HEK293 (cell line): Measurements from ENCODE around the gene FBXL13.

Experiments
- CTCF ChIA-PET: fragments of 350-600 bp; formaldehyde crosslinking; extraction: SDS; loops from one replicate; lab custom pipeline; 2021; ENCODE audit warnings: antibody characterized with exemption; lab: Yijun Ruan, JAX
- POLR2A ChIA-PET: fragments of 300-600 bp; formaldehyde crosslinking; extraction: SDS; loops from one replicate; lab custom pipeline; 2020; ENCODE audit warnings: antibody characterized with exemption, inconsistent platforms; lab: Yijun Ruan, JAX
- H3K27ac ChIP-seq: fragments of 200-500 bp; sonication (Bioruptor generic); 2 replicates; pipeline ENCODE4 v1.5.1; 2014; ENCODE audit warnings: low read depth, low read length, control low read depth, inconsistent platforms; ENCODE audit errors: extremely low read depth
- H3K36me3 ChIP-seq, 2 experiments: fragments of 200-500 bp in 1 of 2; sonication (Bioruptor generic) in 1 of 2; 1 replicate in 1 of 2; 2 replicates in 1 of 2; pipeline ENCODE4 v1.5.1; 2014 to 2017; ENCODE audit warnings: inconsistent platforms in 2 of 2, low read length in 2 of 2; ENCODE audit not compliant: control insufficient read depth in 2 of 2, insufficient read depth in 1 of 2
- H3K4me1 ChIP-seq: fragments of 200-500 bp; sonication (Bioruptor generic); 2 replicates; pipeline ENCODE4 v1.5.1; 2014; ENCODE audit warnings: mild to moderate bottlenecking, low read length, inconsistent platforms; ENCODE audit not compliant: control insufficient read depth, insufficient read depth
- H3K4me3 ChIP-seq: 2 replicates; pipeline ENCODE4 v1.5.1; 2011; ENCODE audit warnings: low read depth, mild to moderate bottlenecking, control low read depth, low read length, moderate library complexity
- H3K9me3 ChIP-seq: fragments of 200-500 bp; sonication (Bioruptor generic); 2 replicates; pipeline ENCODE4 v1.5.1; 2014; ENCODE audit warnings: low read depth, low read length, inconsistent platforms; ENCODE audit not compliant: control insufficient read depth, insufficient read depth
- BCL11A ChIP-seq: fragments of 450-650 bp; formaldehyde crosslinking; IDR thresholded peaks from 2 replicates; pipeline ENCODE4 v1.5.1; 2016; ENCODE audit warnings: low read depth, missing biosample characterization, missing genetic modification characterization
- BCL11B ChIP-seq: fragments of 450-650 bp; formaldehyde crosslinking; IDR thresholded peaks from 2 replicates; pipeline ENCODE4 v1.5.1; 2016; ENCODE audit warnings: low read depth, missing biosample characterization, missing genetic modification characterization
- KLF10 ChIP-seq: fragments of 450-650 bp; IDR thresholded peaks from 2 replicates; pipeline ENCODE4 v1.5.1; 2018; ENCODE audit warnings: missing biosample characterization, mild to moderate bottlenecking, missing genetic modification characterization
- KLF7 ChIP-seq: fragments of 450-650 bp; formaldehyde crosslinking; IDR thresholded peaks from 2 replicates; pipeline ENCODE4 v1.5.1; 2016; ENCODE audit warnings: missing biosample characterization, missing genetic modification characterization, borderline replicate concordance
- MYNN ChIP-seq: fragments of 450-650 bp; formaldehyde crosslinking; IDR thresholded peaks from 2 replicates; pipeline ENCODE4 v1.5.1; 2016; ENCODE audit warnings: missing biosample characterization, missing genetic modification characterization, borderline replicate concordance
- YY2 ChIP-seq: fragments of 450-650 bp; formaldehyde crosslinking; IDR thresholded peaks from 2 replicates; pipeline ENCODE4 v1.5.1; 2016; ENCODE audit warnings: missing biosample characterization, missing genetic modification characterization
- ZNF155 ChIP-seq: fragments of 450-650 bp; formaldehyde crosslinking; IDR thresholded peaks from 2 replicates; pipeline ENCODE4 v1.5.1; 2016; ENCODE audit warnings: missing biosample characterization, missing genetic modification characterization
- ZNF157 ChIP-seq: fragments of 450-650 bp; formaldehyde crosslinking; IDR thresholded peaks from 2 replicates; pipeline ENCODE4 v1.5.1; 2016; ENCODE audit warnings: missing biosample characterization, missing genetic modification characterization
- ZNF324 ChIP-seq: fragments of 450-650 bp; formaldehyde crosslinking; IDR thresholded peaks from 2 replicates; pipeline ENCODE4 v1.5.1; 2016; ENCODE audit warnings: missing biosample characterization, missing genetic modification characterization
- ZNF473 ChIP-seq: fragments of 450-650 bp; formaldehyde crosslinking; IDR thresholded peaks from 2 replicates; pipeline ENCODE4 v1.5.1; 2017; ENCODE audit warnings: missing biosample characterization, missing genetic modification characterization
- ZNF792 ChIP-seq: fragments of 450-650 bp; formaldehyde crosslinking; IDR thresholded peaks from 2 replicates; pipeline ENCODE4 v1.5.1; 2016; ENCODE audit warnings: missing biosample characterization, missing genetic modification characterization
- ZNF830 ChIP-seq: fragments of 450-650 bp; IDR thresholded peaks from 2 replicates; pipeline ENCODE4 v1.5.0; 2018; ENCODE audit warnings: missing biosample characterization, missing genetic modification characterization, low read depth, mild to moderate bottlenecking, moderate library complexity
- TF ChIP-seq, protein P1 (sequence below): fragments of 450-650 bp; formaldehyde crosslinking; IDR thresholded peaks from 2 replicates; pipeline ENCODE4 v1.5.1; 2016; ENCODE audit warnings: missing biosample characterization, missing genetic modification characterization
- TF ChIP-seq, protein P2 (sequence below): fragments of 450-650 bp; formaldehyde crosslinking; IDR thresholded peaks from 2 replicates; pipeline ENCODE4 v1.5.1; 2016; ENCODE audit warnings: missing biosample characterization, missing genetic modification characterization
- TF ChIP-seq, protein P3 (sequence below): fragments of 450-650 bp; formaldehyde crosslinking; IDR thresholded peaks from 2 replicates; pipeline ENCODE4 v1.5.1; 2016; ENCODE audit warnings: missing biosample characterization, missing genetic modification characterization
- TF ChIP-seq, protein P4 (sequence below): fragments of 450-650 bp; formaldehyde crosslinking; IDR thresholded peaks from 2 replicates; pipeline ENCODE4 v1.5.1; 2017; ENCODE audit warnings: missing biosample characterization, missing genetic modification characterization

Gene FBXL13

DNA sequence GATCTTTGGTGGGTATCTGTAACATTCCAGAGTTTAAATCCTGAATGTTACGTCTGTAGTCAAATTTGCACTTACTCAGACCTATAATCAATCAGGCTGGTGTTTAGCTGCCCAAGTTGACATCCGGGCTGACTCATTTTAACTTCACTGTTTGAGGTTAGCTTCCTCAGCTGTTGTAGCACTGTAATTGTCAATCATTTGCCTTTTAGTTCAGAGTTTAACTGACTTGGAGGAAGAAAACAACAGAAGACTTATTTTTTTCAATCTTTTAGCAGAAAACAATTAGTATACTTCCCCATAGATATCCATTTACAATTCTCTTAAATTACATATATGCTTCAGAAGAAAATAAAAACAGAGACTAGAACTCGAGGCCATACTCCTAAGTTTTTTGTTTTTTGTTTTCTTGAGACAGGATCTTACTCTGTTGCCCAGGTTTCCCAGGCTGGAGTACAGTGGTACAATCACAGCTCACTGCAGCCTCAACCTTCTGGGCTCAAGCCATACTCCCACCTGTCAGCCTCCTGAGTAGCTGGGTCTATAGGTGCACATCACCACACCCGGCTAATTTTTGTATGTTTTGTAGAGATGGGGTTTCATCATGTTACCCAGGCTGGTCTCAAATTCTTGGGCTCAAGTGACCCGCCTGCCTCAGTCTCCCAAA is 200.3 kb downstream of the FBXL13 start:
- Histone ChIP-seq H3K9me3 (no peaks in the 10 kb centered on the region), H3K36me3 (no peaks in the 10 kb centered on the region), H3K27ac (no peak overlapping the region), H3K4me3 (no peak overlapping the region), H3K4me1 (no peaks in the 10 kb centered on the region)
- ChIA-PET CTCF (interaction anchor here (0.7 to 1.3 kb wide), 2 partner anchors 9 to 12 kb away, joined by 3 to 4 read pairs; no protein-coding TSS in a partner anchor), POLR2A (no interaction called here)
- TF ChIP-seq, protein P1, sequence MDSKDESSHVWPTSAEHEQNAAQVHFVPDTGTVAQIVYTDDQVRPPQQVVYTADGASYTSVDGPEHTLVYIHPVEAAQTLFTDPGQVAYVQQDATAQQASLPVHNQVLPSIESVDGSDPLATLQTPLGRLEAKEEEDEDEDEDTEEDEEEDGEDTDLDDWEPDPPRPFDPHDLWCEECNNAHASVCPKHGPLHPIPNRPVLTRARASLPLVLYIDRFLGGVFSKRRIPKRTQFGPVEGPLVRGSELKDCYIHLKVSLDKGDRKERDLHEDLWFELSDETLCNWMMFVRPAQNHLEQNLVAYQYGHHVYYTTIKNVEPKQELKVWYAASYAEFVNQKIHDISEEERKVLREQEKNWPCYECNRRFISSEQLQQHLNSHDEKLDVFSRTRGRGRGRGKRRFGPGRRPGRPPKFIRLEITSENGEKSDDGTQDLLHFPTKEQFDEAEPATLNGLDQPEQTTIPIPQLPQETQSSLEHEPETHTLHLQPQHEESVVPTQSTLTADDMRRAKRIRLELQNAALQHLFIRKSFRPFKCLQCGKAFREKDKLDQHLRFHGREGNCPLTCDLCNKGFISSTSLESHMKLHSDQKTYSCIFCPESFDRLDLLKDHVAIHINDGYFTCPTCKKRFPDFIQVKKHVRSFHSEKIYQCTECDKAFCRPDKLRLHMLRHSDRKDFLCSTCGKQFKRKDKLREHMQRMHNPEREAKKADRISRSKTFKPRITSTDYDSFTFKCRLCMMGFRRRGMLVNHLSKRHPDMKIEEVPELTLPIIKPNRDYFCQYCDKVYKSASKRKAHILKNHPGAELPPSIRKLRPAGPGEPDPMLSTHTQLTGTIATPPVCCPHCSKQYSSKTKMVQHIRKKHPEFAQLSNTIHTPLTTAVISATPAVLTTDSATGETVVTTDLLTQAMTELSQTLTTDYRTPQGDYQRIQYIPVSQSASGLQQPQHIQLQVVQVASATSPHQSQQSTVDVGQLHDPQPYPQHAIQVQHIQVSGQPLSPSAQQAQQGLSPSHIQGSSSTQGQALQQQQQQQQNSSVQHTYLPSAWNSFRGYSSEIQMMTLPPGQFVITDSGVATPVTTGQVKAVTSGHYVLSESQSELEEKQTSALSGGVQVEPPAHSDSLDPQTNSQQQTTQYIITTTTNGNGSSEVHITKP (tag by site-specific recombination): no peak

DNA sequence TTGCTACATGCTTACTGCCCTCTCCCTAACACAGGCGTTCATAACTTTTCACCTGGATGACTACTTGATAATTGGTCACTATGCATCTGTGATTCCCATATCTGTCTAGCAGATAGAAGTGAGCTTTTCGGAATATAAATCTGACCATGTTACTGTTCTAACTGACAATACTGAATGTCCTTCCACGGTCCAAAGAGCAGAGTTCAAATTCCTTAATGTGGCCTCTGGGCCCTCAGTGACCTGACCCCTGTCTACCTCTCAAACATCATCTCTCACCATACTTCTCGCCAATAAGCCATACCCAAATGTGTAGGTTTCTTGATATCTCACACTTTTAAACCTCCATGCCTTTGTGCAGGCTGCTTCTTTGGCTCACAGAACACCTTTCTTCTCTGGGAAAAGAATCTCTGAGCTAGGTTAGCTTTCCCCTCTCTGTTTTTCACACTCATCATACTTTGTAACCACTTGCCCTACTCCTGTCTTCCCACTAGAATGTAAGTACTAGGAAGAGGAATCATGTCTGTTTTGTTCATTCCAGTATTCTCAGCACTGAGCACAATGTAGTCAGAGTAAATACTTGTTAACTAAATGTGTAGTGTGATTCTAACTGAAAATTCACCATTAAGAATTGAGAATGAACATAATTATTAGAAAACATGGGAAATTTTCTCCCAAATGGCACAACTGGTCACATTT is 201.0 kb downstream of the FBXL13 start:
- H3K27ac ChIP-seq: no peak overlapping the region
- no peaks in the 10 kb centered on the region for H3K4me1 ChIP-seq
- H3K4me3 ChIP-seq: no peak overlapping the region
- ChIA-PET POLR2A (no interaction called here), CTCF (interaction anchor here (0.8 to 1.3 kb wide), 2 partner anchors 9 to 13 kb away, joined by 3 to 4 read pairs; no protein-coding TSS in a partner anchor)
- no peak for TF ChIP-seq ZNF155
- no peak for TF ChIP-seq ZNF792 (tag by site-specific recombination)
- TF ChIP-seq, protein P2, sequence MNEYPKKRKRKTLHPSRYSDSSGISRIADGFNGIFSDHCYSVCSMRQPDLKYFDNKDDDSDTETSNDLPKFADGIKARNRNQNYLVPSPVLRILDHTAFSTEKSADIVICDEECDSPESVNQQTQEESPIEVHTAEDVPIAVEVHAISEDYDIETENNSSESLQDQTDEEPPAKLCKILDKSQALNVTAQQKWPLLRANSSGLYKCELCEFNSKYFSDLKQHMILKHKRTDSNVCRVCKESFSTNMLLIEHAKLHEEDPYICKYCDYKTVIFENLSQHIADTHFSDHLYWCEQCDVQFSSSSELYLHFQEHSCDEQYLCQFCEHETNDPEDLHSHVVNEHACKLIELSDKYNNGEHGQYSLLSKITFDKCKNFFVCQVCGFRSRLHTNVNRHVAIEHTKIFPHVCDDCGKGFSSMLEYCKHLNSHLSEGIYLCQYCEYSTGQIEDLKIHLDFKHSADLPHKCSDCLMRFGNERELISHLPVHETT (tag by site-specific recombination): no peak
- TF ChIP-seq KLF7 (tag by site-specific recombination): no peak
- TF ChIP-seq BCL11A (tag by site-specific recombination): no peak
- TF ChIP-seq, protein P3, sequence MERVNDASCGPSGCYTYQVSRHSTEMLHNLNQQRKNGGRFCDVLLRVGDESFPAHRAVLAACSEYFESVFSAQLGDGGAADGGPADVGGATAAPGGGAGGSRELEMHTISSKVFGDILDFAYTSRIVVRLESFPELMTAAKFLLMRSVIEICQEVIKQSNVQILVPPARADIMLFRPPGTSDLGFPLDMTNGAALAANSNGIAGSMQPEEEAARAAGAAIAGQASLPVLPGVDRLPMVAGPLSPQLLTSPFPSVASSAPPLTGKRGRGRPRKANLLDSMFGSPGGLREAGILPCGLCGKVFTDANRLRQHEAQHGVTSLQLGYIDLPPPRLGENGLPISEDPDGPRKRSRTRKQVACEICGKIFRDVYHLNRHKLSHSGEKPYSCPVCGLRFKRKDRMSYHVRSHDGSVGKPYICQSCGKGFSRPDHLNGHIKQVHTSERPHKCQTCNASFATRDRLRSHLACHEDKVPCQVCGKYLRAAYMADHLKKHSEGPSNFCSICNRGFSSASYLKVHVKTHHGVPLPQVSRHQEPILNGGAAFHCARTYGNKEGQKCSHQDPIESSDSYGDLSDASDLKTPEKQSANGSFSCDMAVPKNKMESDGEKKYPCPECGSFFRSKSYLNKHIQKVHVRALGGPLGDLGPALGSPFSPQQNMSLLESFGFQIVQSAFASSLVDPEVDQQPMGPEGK (tag by site-specific recombination): no peak
- TF ChIP-seq ZNF324: no peak
- TF ChIP-seq KLF10 (tag by site-specific recombination): no peak
- TF ChIP-seq ZNF473 (tag by site-specific recombination): no peak
- TF ChIP-seq, protein P4, sequence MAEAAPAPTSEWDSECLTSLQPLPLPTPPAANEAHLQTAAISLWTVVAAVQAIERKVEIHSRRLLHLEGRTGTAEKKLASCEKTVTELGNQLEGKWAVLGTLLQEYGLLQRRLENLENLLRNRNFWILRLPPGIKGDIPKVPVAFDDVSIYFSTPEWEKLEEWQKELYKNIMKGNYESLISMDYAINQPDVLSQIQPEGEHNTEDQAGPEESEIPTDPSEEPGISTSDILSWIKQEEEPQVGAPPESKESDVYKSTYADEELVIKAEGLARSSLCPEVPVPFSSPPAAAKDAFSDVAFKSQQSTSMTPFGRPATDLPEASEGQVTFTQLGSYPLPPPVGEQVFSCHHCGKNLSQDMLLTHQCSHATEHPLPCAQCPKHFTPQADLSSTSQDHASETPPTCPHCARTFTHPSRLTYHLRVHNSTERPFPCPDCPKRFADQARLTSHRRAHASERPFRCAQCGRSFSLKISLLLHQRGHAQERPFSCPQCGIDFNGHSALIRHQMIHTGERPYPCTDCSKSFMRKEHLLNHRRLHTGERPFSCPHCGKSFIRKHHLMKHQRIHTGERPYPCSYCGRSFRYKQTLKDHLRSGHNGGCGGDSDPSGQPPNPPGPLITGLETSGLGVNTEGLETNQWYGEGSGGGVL: no peak
- no peak for TF ChIP-seq YY2 (tag by site-specific recombination)
- no peak for TF ChIP-seq BCL11B (tag by site-specific recombination)
- no peak for TF ChIP-seq ZNF157
- no peak for TF ChIP-seq MYNN
- no peak for TF ChIP-seq ZNF830 (tag by site-specific recombination)
- H3K9me3 ChIP-seq: no peaks in the 10 kb centered on the region
- no peaks in the 10 kb centered on the region for H3K36me3 ChIP-seq
